HG03439 (cell line): ENCODE results near the gene HES5.

Experiments
- ATAC-seq: cut with Tn5 transposase; IDR thresholded peaks from one replicate; pipeline ENCODE4 v1.9.1; 2021; ENCODE audit warnings: mild to moderate bottlenecking, moderate library complexity; ENCODE audit not compliant: unreplicated experiment

The HES5 gene

DNA sequence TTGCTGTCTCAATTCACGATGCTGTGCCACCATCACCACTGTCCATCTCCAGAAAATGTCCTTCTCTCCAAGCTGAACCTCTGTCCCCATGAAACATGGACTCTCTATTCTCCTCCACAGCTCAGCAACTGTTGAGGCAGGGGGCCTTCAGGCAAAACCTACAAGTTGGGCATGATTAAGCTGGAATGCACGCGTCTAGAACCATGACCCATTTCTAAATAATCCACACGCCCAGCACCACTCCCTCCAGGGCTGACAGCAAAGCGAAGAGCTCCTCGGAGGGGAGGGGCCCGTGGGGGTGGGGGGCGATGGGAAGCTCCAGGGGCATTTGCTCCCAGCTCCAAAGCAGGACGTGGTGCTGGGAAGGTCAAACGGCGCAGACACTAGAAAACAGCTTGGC is 3.3 kb upstream of the HES5 start:
- no peak for ATAC-seq

DNA sequence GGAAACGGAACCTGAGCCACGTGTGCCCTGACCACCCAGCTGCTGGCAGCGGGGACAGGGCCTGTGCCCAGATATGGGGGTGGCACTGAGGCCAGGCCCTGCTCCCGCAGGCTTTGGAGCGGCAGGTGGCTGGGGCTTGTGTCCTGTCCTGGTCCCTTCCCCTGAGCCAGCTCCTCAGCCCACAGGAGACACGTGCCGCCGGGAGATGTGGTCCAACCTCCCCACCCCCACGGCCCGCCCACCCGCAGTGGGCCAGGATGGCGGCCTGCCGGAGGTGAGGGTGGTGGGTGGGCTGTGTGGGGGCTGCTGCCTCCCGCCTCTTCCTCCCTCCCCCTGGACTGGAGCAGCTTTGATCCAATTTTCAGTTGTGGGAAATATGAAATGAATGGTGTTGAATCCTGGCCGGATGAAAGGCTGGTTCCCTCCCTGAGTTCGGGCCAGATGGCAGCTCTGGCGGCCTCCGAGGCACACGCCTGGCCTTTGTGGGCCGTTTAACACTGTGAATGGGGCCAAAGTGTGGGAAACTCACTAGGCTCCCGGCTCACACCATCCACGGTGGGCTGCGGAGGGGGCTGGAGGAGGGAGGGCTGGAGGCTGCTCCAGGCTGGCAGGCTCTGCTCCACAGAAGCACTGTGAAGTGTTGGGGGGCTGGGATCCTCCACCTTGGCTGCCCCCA is 2.6 kb upstream of the HES5 start:
- ATAC-seq, result no peak

DNA sequence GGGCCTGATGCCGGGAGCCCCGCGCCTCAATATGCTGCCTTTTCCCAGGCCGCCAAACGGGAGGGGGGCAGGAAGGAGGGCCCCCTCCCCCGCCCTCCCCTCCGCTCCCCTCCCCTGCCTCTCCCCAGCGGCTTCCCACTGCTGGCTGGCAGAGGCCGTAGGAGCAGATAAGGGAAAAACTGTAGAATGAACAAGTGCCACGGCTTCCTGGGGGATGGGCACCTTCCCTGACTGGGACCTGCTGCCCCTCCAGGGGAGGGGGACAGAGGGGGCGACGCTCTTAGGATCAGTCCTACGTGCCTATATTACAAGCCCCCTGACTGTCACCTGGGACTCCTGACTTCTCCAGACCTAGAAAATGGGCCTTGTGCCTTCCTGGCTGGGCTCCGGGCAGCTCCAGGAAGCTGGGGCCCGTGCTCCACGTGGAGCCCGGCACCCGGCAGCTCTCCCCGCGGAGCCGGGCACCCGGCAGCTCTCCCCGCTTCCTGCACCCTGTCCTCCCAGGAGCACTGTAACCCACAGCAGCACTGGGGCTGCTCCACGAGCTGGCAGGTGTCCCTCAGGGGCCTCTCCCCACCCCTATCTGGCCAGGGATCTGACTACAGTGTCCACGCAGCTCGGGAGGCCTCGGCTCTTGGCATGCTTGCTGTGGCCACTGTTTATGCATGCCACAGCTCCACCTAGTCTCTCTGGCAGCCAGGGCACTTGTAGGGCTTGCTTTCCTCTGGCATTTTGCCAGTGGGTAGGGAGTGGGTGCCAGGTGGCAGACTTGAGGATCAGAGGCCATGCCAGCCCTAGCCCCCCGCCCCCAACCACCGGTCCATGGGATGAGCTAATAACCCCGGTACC is 674 bp upstream of the HES5 start:
- no peak for ATAC-seq

DNA sequence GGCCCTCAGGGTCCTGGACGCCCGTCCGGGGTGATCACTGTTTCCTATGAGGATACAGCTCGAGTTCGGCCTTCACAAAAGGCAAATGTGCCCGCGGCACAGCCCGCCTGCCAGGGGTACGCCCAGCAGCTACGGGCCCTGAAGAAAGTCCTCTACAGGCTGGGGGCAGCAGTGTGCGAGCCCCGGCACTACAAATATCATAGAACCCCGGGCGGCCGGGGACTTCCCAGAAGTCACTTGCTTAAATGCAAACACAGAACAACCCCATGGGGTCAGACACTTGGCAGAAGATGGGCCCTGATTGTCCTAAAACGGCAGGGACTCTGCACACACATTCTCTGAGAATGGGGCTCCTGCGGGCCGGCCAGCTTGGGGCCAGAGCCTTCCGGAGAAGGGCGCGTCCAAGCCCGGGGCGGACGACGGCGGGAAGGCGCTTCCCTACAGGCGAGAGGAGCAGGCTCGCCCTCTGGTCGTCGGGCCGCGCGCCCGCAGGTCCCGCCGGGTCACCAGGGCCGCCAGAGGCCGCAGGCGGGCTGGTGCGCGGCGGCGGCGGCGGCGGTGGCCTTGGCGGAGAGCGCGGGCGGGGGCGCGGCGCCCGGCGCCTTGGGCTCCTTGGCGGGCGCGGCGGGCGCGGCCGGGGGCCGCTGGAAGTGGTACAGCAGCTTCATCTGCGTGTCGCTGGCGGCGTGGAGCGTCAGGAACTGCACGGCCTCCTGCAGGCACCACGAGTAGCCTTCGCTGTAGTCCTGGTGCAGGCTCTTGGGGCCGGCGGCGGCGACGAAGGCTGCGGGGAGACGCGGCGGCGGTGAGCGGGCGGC is 888 bp downstream of the HES5 start:
- no peak for ATAC-seq

DNA sequence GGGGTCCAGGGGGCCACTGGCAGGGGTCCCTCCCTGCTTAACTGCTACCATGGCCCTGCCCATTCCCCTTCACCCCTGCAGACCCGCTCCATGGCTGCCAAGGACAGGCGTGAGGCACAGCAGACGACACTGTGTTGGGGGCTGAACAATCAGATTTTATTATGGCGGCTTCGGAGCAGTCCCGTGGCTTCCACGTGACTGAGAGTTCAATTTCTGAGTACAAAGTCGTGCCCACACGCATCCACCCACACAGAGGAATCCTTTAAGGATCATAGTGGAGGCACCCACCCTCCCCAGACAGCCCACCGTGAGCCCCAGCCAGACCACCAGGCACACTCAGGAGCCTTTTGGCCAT is 1.5 kb downstream of the HES5 start:
- ATAC-seq, result no peak

DNA sequence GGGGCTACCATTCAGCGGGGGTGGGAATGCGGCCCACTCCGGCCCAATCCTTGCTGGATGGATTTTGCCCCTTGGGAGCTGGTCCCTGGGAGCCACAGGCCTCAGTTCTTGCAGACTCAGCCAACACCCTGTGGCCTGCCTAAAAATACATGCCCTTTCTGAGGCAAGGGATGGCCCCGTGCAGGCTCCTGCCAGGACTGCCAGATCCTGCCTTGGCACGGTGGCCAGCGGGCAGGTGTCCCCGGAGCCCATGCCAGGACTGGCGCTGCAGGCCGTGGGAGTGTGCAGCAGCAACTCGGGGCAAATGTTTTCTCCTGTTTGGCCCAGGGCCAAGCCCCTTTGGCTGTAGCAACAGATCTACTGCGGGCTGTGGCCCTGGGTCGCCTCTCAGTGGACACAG is 2.0 kb downstream of the HES5 start:
- ATAC-seq, result no peak

DNA sequence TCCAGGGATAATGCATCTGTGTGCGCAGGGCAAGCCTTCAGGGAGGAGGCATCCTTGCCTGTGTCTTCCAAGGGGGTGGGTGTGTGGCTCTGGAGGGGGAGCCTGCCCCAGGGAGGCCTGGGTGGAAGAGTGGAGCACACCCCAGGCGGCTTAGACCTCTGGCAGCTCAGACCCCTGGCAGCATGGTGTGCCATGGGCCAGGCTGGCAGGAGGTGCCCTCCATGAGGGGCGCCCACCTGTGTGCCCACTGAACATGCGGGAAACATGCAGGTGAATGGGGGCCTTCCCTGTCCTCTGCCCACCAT is 2.6 kb downstream of the HES5 start:
- no peak for ATAC-seq

DNA sequence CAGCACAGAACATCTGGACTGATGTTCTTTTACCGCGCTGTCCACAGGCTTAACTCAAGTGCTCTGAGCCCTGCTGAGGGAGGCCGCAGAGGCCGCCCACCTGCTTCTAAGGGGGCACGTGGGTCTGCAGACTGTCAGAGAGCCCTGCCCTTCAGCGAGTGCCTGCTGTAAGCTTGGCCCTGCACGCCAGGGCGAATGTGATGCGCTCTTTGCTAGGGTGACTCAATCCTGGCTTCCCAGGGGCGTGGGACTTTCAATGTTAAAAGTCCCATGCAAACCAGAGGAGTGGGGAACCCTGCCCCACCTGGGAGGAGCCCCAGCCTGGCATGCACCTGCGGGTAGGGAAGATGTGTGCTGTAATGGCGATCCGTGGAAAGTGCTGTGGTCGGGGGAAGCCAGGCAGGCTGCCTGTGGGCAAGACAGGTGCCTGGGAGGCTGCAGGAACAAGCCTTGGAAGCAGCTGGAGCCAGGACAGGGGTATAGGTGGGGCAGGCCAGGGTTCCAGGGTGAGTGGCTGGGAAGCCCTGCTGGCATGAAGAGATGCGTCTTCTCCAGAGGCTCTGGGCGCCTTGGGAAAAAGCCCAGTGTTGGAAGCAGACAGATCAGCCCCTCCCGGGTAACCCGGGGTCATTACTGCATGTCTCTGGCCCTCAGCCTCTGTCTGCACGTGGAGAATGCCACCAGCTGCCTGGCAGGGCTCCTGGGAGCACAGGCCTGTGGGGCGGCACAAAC is 3.1 kb downstream of the HES5 start:
- ATAC-seq, result peak; percentile 26

DNA sequence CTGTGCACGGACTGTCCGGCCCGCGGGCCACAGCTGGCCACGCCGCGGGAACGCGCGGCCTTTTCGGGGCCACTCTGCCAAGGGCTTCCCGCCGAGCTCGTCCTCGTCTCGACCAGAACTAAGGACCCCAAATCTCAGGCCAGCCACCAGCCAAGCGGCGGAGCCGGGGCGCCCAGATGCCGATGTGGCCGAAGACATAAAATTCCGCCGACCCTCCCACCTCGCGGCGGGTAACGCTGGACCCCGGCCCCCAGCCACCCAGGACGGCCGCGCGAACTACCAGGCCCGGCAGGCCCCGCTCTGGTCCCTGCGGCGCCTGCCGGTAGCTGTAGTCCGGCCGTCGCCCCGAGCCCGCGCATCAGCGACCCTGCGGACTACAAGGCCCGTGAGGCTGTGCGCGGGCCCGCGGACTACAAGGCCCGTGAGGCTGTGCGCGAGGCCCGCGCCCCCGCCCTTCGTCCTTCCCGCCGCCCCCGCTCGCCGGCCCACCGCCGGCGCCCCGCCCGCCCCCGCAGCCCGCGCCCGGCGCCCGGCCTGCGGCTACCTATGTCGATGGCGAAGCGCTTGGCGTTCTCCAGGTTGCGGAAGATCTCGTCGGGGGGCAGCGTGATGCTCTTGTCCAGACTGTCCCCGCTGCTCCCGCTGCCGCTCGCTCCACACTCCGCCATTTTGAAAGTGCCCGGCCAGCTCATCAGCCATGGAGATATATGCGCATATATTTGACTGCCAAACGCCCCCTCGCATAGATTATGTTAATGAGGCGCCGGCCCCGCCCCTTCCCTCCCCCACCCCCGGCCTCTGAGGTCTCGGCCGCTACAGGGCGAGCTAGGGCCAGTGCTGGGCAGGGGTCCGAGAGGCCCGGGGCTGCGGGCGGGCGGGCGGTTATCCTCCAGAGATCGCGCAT is 3.9 kb downstream of the HES5 start, which contains the start of gene PANK4:
Gene PANK4 (minus strand): TSS at position 677 of the 904 bp plus-strand sequence. CDS start 9 bp downstream, at position 668.
- peak; percentile 78 for ATAC-seq

DNA sequence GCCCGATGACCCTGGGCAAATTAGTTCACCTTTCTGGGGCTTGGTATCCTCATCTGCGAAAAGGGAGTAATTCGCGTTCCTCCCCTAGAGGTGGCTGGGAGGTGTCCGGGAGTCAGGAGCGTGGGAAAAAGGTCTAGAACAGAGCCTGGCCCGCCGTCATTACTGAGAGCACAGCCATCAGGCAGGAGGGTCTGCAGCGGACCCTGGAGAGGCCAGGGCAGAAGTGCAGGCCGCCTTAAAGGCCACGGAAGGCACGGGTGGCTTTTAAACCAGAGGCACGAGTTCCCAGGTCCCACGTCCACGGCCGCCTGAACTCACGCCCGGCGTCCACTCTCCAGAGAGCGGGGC is 4.5 kb downstream of the HES5 start:
- ATAC-seq, result no peak

DNA sequence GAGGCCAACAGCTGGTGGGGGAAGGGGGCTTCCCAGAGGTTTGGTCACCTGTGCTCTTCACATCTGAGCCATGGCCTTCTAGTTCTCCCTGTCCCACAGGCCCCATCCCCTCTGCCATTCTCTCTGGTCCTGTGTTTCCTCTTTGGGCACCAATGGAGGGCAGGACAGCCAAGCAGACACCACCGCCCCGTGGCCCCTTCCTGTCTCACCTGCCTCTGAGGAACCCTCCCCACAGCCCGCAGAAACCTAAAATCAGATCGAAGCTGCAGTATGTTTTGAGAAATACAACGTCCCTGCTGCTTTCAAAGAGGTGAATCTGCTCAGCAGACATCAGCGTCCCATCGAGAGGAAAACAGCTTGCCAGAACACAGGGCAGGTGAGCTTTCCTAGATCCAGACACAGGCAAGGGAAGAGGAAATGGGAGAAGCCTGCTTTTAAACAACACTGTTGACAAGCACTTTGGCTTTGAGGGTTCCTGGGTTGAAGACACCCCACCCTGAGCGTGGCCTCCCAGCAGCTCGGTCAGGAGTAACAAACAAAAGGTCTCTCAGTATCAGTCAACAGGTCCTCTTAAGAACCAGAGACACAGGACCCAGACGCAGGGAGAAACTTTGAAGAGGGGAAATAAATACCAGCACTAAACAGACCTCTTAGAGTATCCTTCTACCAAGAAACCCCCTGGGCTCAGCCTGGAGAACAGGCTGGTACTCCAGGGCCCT is 6.0 kb downstream of the HES5 start:
- ATAC-seq, result no peak

DNA sequence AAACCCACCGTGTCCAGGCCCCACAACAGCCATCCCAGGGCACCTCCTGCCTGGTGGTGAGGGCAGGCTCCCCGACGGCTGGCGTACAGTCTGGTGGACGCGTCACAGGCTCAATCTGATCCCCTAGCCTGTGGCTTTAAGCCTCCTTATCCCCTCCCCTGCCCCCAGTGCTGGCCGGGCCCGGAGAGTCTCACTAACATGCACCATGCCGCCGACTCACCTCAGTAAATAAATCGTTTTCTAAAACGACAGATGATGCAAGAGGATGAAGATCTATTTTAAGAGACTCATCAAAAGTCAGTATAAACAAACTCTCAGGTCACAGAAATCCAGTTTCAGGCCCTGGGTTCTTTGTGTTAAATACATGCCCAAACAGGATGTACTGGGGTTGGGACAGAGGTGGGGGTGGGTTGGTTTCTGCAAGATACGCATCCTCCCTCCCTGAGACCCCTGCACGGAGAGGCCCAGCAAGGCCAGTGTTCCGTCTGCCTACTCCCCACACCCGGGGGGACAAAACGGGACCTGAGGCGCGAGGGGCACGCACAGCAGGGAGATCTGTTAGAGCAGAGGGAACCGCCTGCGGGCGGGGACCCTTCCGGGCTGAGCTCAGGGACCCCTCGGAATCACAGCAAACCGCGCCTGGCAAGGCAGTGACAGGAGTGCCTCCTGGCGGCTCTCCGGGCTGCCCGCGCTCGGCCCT is 6.7 kb downstream of the HES5 start:
- no peak for ATAC-seq

DNA sequence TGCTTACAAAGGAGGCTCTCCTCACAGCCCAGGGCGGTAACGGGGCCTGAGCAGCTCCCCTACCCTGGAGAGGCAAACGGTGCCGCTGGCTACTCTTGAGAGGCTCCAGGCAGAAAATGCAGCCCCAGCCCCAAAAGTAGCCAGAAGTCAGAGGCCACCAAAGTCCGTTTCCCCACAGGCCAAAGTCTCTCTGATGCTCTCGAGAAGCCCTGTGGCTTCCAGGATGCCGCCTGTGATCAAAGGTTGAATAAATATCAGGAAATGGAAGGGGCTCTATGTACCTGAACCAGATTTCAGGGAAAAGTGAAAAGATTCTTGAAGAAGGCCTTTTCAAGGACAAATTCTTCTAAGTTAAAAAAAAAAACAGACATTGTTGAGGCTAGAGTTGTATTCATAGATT is 7.8 kb downstream of the HES5 start:
- no peak for ATAC-seq

DNA sequence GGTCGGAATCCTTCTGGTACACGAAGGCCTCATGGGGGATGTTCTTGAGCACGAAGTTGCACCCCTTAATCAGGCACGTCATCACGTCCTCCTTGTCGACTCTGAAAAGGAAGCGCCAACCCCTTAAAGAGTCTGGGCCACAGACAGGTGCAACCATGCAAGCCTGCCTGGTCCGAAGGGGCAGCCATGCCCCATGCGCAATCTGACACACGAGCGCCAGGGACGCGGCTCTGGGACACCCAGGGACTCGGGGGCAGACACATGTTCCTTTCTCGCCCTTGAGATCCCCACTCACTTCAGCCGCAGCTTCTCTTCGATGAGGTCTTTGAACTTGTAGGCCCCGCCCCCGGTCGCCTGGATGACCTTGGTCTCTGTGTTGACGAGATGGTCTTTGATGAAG is 9.3 kb downstream of the HES5 start:
- ATAC-seq, result no peak

DNA sequence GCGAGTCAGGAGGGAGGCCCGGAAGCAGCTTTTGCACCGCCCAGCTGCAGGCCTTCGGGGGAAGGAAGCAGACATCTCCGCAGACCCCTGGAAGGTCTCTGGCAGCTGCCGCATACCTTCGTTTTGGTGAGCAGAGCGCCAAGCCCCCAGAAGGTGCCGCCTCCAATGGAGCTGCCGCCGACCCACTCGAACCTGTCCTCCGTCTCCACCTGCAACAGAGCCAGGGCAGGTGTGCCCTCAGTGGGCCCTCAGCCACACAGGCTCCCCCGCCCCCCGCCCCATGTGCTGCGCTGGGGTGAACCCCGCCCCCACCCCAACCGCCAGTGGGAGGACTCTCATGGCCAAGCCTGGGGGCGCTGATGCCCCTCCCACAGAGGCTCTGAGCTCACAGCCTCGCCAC is 9.9 kb downstream of the HES5 start:
- ATAC-seq, result no peak

DNA sequence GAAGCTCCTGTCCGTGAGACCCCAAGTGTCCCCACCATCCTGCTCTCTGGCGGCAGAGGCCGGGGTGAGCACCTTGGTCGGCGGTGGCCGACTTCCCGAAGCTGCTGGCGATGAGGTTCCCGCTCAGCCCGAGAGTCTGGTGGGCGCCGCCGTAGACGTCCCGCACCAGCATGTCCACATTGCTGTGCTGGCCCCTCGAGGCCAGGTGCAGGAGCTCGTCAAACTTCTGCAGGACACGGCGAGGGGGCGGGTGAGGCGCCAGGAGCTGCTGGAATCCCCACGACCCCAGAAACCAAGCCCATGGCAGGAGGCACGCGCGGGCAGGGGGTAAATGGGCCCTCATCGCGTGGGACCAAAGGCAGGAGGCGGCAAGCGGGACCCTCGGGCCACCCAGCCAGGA is 10.3 kb downstream of the HES5 start:
- ATAC-seq, result no peak

DNA sequence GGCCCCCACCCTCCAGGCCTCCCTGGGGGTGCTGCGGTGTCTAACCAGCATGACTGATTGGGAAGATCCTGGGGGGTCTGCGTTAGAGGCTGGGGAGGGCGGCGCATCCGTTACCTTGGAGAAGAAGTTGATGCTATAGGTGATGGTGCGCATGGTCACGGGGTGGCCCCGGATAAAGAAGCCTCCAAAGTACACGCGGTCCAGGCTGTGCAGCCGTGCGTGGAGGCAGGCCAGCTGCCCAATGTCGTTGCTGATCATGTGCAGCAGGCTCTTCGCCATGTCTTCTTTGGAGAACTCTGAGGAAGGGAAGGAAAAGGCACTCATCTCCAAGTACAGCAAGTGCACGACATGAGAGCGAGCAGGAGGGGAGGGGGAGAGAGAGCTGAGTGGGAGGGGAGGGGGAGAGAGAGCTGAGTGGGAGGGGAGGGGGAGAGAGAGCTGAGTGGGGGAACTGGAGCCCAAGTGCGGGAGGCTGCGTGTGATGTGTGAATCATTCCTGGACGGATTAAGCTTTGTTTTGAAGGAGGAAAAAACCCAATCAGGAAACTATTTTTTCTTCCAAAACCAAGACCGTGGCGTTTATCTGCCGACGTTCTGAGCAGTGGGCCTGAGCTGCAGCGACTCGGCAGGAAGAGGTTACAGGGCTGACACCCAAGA is 10.9 kb downstream of the HES5 start:
- ATAC-seq, result no peak

DNA sequence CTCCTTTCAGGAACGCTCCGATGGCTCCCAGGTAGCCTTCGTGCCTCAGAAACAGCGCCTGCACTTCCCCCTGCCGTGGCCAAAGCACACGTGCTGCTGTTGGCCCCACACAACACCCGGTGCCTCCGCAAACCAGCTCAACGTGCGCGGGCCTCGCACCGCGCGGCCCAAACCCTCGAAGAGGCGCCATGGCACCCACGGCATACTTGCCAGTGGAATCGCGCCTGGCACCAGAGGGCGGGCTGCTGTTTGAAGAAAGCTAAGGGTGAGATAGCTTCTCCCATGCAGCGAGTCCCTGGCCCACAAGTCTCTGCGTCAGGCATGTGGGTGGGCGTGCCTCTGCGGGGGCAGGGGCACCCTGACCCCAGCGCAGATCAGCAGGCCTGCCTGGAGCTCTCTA is 11.5 kb downstream of the HES5 start:
- no peak for ATAC-seq

DNA sequence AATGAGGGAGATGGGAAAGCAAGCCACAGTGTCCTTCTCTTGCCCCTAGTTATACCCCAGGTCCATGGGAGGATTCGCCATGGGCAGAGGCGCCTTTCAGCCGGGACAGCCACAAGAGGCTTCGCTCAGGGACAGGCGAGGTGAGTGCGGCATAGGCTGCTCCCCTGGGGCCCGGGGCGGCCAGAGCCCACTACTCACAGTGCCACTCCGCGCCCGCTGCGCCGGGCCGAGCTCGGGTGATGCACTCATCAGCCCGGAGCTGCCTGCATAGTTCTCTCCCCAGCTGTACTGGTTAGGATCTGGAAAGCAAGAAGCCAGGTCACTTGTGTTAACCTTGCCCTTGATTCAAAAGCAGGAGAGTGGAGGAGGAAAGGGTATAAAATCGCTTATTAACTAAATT is 12.1 kb downstream of the HES5 start:
- ATAC-seq, result no peak
